ENCODE results near the gene BTN2A1.
A peak's percentile ranks its signal among the peaks of the same experiment; 100 is the strongest.
"Not testable (repeated sequence)": the region's sequence is repeated elsewhere in the genome, so short reads cannot be mapped to it uniquely, and the experiment has no call there.

The BTN2A1 gene

GRCh38 chr6:26455357-26455970, 2.3 kb upstream of the BTN2A1 start:
- Histone ChIP-seq H3K4me3 (ENCODE audit: low read length) (no peak overlapping the region), H3K9ac (ENCODE audit: low read length) (no peak overlapping the region)

GRCh38 chr6:26457264-26457805, 420 bp upstream of the BTN2A1 start:
- H3K36me3 ChIP-seq (ENCODE audit: control insufficient read depth, insufficient read depth, low read length, severe bottlenecking), result peaks cover 15% of the 10 kb centered on the region
- H3K9ac ChIP-seq (ENCODE audit: low read length), result peak overlapping the region; percentile 99
- no peak for DNase-seq (ENCODE audit: low read depth)
- H3K27me3 ChIP-seq (replicated peaks; ENCODE audit: control insufficient read depth, insufficient read depth, low read length), result no peaks in the 10 kb centered on the region
- peak overlapping the region; percentile 99 for H3K4me3 ChIP-seq (ENCODE audit: low read length)
- H3K9me3 ChIP-seq (ENCODE audit: control insufficient read depth, low read length), result no peaks in the 10 kb centered on the region
- H3K4me1 ChIP-seq (ENCODE audit: control insufficient read depth, insufficient read depth, low read length), result peaks cover 56% of the 10 kb centered on the region

More at GRCh38 chr6:26455357-26455970, 2.3 kb upstream of the BTN2A1 start:
- Histone ChIP-seq H3K27me3 (replicated peaks; ENCODE audit: control insufficient read depth, insufficient read depth, low read length) (no peaks in the 10 kb centered on the region), H3K9me3 (ENCODE audit: control insufficient read depth, low read length) (no peaks in the 10 kb centered on the region), H3K36me3 (ENCODE audit: control insufficient read depth, insufficient read depth, low read length, severe bottlenecking) (peaks cover 10% of the 10 kb centered on the region), H3K4me1 (ENCODE audit: control insufficient read depth, insufficient read depth, low read length) (peaks cover 47% of the 10 kb centered on the region)
- no peak for DNase-seq (ENCODE audit: low read depth)

- H3K36me3 ChIP-seq (ENCODE audit: control insufficient read depth, insufficient read depth, low read length, severe bottlenecking), result peaks cover 34% of the 10 kb centered on the region
- peak overlapping the region; percentile 37 for H3K9ac ChIP-seq (ENCODE audit: low read length)
- H3K4me1 ChIP-seq (ENCODE audit: control insufficient read depth, insufficient read depth, low read length), result peaks cover 45% of the 10 kb centered on the region
- no peaks in the 10 kb centered on the region for H3K9me3 ChIP-seq (ENCODE audit: control insufficient read depth, low read length)
- no peaks in the 10 kb centered on the region for H3K27me3 ChIP-seq (replicated peaks; ENCODE audit: control insufficient read depth, insufficient read depth, low read length)
- peak overlapping the region; percentile 99 for H3K4me3 ChIP-seq (ENCODE audit: low read length)
- DNase-seq (ENCODE audit: low read depth), result peak; percentile 21
These were observed 1.5 kb downstream of the BTN2A1 start for GRCh38 chr6:26459023-26459810.

GRCh38 chr6:26461353-26461752, 3.6 kb downstream of the BTN2A1 start:
- peaks cover 55% of the 10 kb centered on the region for H3K36me3 ChIP-seq (ENCODE audit: control insufficient read depth, insufficient read depth, low read length, severe bottlenecking)
- DNase-seq (ENCODE audit: low read depth); H3K9ac ChIP-seq (ENCODE audit: low read length); H3K9me3 ChIP-seq (ENCODE audit: control insufficient read depth, low read length); H3K27me3 ChIP-seq (replicated peaks; ENCODE audit: control insufficient read depth, insufficient read depth, low read length): not testable (repeated sequence)
- peaks cover 33% of the 10 kb centered on the region for H3K4me1 ChIP-seq (ENCODE audit: control insufficient read depth, insufficient read depth, low read length)
- peak overlapping the region; percentile 42 for H3K4me3 ChIP-seq (ENCODE audit: low read length)

- DNase-seq (ENCODE audit: low read depth), result no peak
- Histone ChIP-seq H3K4me3 (ENCODE audit: low read length) (no peak overlapping the region), H3K27me3 (replicated peaks; ENCODE audit: control insufficient read depth, insufficient read depth, low read length) (no peaks in the 10 kb centered on the region), H3K4me1 (ENCODE audit: control insufficient read depth, insufficient read depth, low read length) (peaks cover 19% of the 10 kb centered on the region), H3K36me3 (ENCODE audit: control insufficient read depth, insufficient read depth, low read length, severe bottlenecking) (peaks cover 81% of the 10 kb centered on the region), H3K9ac (ENCODE audit: low read length) (no peak overlapping the region), H3K9me3 (ENCODE audit: control insufficient read depth, low read length) (no peaks in the 10 kb centered on the region)
These were observed 6.3 kb downstream of the BTN2A1 start for GRCh38 chr6:26464014-26464413.

- H3K36me3 ChIP-seq (ENCODE audit: control insufficient read depth, insufficient read depth, low read length, severe bottlenecking), result peaks cover 81% of the 10 kb centered on the region
- no peaks in the 10 kb centered on the region for H3K27me3 ChIP-seq (replicated peaks; ENCODE audit: control insufficient read depth, insufficient read depth, low read length)
- DNase-seq (ENCODE audit: low read depth), result no peak
- H3K9ac ChIP-seq (ENCODE audit: low read length), result no peak overlapping the region
- H3K4me3 ChIP-seq (ENCODE audit: low read length), result no peak overlapping the region
- peaks cover 13% of the 10 kb centered on the region for H3K4me1 ChIP-seq (ENCODE audit: control insufficient read depth, insufficient read depth, low read length)
- H3K9me3 ChIP-seq (ENCODE audit: control insufficient read depth, low read length), result no peaks in the 10 kb centered on the region
These were observed 6.8 kb downstream of the BTN2A1 start for GRCh38 chr6:26464416-26465131.

GRCh38 chr6:26465776-26466175, 8.0 kb downstream of the BTN2A1 start:
- Histone ChIP-seq H3K4me3 (ENCODE audit: low read length) (no peak overlapping the region), H3K4me1 (ENCODE audit: control insufficient read depth, insufficient read depth, low read length) (peaks cover 7% of the 10 kb centered on the region), H3K9ac (ENCODE audit: low read length) (no peak overlapping the region), H3K9me3 (ENCODE audit: control insufficient read depth, low read length) (no peaks in the 10 kb centered on the region), H3K27me3 (replicated peaks; ENCODE audit: control insufficient read depth, insufficient read depth, low read length) (no peaks in the 10 kb centered on the region), H3K36me3 (ENCODE audit: control insufficient read depth, insufficient read depth, low read length, severe bottlenecking) (peaks cover 71% of the 10 kb centered on the region)
- no peak for DNase-seq (ENCODE audit: low read depth)

GRCh38 chr6:26468829-26469228, 11.1 kb downstream of the BTN2A1 start:
- H3K27me3 ChIP-seq (replicated peaks; ENCODE audit: control insufficient read depth, insufficient read depth, low read length), result no peaks in the 10 kb centered on the region
- H3K36me3 ChIP-seq (ENCODE audit: control insufficient read depth, insufficient read depth, low read length, severe bottlenecking), result peaks cover 53% of the 10 kb centered on the region
- no peaks in the 10 kb centered on the region for H3K9me3 ChIP-seq (ENCODE audit: control insufficient read depth, low read length)
- H3K9ac ChIP-seq (ENCODE audit: low read length), result no peak overlapping the region
- no peak for DNase-seq (ENCODE audit: low read depth)
- H3K4me1 ChIP-seq (ENCODE audit: control insufficient read depth, insufficient read depth, low read length), result peaks cover 6% of the 10 kb centered on the region
- no peak overlapping the region for H3K4me3 ChIP-seq (ENCODE audit: low read length)

GRCh38 chr6:26470643-26471042, 12.9 kb downstream of the BTN2A1 start:
- Histone ChIP-seq H3K9ac (ENCODE audit: low read length) (no peak overlapping the region), H3K4me1 (ENCODE audit: control insufficient read depth, insufficient read depth, low read length) (peaks cover 17% of the 10 kb centered on the region), H3K9me3 (ENCODE audit: control insufficient read depth, low read length) (no peaks in the 10 kb centered on the region), H3K4me3 (ENCODE audit: low read length) (no peak overlapping the region), H3K27me3 (replicated peaks; ENCODE audit: control insufficient read depth, insufficient read depth, low read length) (no peaks in the 10 kb centered on the region), H3K36me3 (ENCODE audit: control insufficient read depth, insufficient read depth, low read length, severe bottlenecking) (peaks cover 35% of the 10 kb centered on the region)
- DNase-seq (ENCODE audit: low read depth), result no peak

GRCh38 chr6:26471970-26472369, 14.2 kb downstream of the BTN2A1 start:
- Histone ChIP-seq H3K4me3 (ENCODE audit: low read length) (no peak overlapping the region), H3K36me3 (ENCODE audit: control insufficient read depth, insufficient read depth, low read length, severe bottlenecking) (peaks cover 21% of the 10 kb centered on the region), H3K27me3 (replicated peaks; ENCODE audit: control insufficient read depth, insufficient read depth, low read length) (no peaks in the 10 kb centered on the region), H3K4me1 (ENCODE audit: control insufficient read depth, insufficient read depth, low read length) (peaks cover 17% of the 10 kb centered on the region), H3K9ac (ENCODE audit: low read length) (no peak overlapping the region), H3K9me3 (ENCODE audit: control insufficient read depth, low read length) (no peaks in the 10 kb centered on the region)
- no peak for DNase-seq (ENCODE audit: low read depth)
